GM19468 (cell line): ENCODE measurements around the gene OTOS.

ENCODE experiments used
- ATAC-seq: cut with Tn5 transposase; IDR thresholded peaks from one replicate; pipeline ENCODE4 v1.9.1; 2021; ENCODE audit warnings: mild to moderate bottlenecking, moderate library complexity, moderate number of reproducible peaks; ENCODE audit not compliant: unreplicated experiment; ENCODE audit errors: extremely low read depth

OTOS gene

GRCh38 chr2:240155048-240155744 lies 14.7 kb upstream of the OTOS start:
- no peak for ATAC-seq

GRCh38 chr2:240154606-240155005 lies 14.1 kb upstream of the OTOS start:
- no peak for ATAC-seq

GRCh38 chr2:240153418-240153817 lies 13.0 kb upstream of the OTOS start:
- ATAC-seq, result no peak

- no peak for ATAC-seq
Observed at GRCh38 chr2:240151477-240152031, 11.1 kb upstream of the OTOS start.

- ATAC-seq, result no peak
Observed at GRCh38 chr2:240149943-240150784, 9.7 kb upstream of the OTOS start.

GRCh38 chr2:240147911-240148587 lies 7.6 kb upstream of the OTOS start:
- ATAC-seq, result no peak

- no peak for ATAC-seq
Observed at GRCh38 chr2:240147382-240147781, 6.9 kb upstream of the OTOS start.

- ATAC-seq, result no peak
Observed at GRCh38 chr2:240146627-240147278, 6.3 kb upstream of the OTOS start.

GRCh38 chr2:240146141-240146561 lies 5.7 kb upstream of the OTOS start:
- no peak for ATAC-seq

GRCh38 chr2:240145461-240145860 lies 5.0 kb upstream of the OTOS start:
- ATAC-seq, result no peak

- no peak for ATAC-seq
Observed at GRCh38 chr2:240144649-240145261, 4.3 kb upstream of the OTOS start.

- ATAC-seq, result no peak
Observed at GRCh38 chr2:240143801-240144648, 3.6 kb upstream of the OTOS start.

- no peak for ATAC-seq
Observed at GRCh38 chr2:240143276-240143675, 2.8 kb upstream of the OTOS start.

- no peak for ATAC-seq
Observed at GRCh38 chr2:240142859-240143258, 2.4 kb upstream of the OTOS start.

- no peak for ATAC-seq
Observed at GRCh38 chr2:240142256-240142775, 1.9 kb upstream of the OTOS start.

GRCh38 chr2:240141736-240142135 lies 1.3 kb upstream of the OTOS start:
- ATAC-seq, result no peak

GRCh38 chr2:240140920-240141319 lies 462 bp upstream of the OTOS start:
- ATAC-seq, result no peak

- ATAC-seq, result no peak
Observed at GRCh38 chr2:240139666-240140393, 628 bp downstream of the OTOS start.
